HG03280 (cell line): ENCODE data around the gene VWCE.
"Not testable (repeated sequence)": the region's sequence is repeated elsewhere in the genome, so short reads cannot be mapped to it uniquely, and the experiment has no call there.

ENCODE experiments used
- ATAC-seq: cut with Tn5 transposase; IDR thresholded peaks from one replicate; pipeline ENCODE4 v1.9.1; 2021; ENCODE audit warnings: mild to moderate bottlenecking, moderate library complexity; ENCODE audit not compliant: unreplicated experiment

Gene VWCE

GRCh38 chr11:61256710-61257482 is 38.2 kb downstream of the VWCE start:
- no peak for ATAC-seq

- ATAC-seq, result peak; percentile 73
Observed at GRCh38 chr11:61254403-61255025, 40.6 kb downstream of the VWCE start.

- ATAC-seq, result not testable (repeated sequence)
Observed at GRCh38 chr11:61252332-61252731, 42.8 kb downstream of the VWCE start.

GRCh38 chr11:61250796-61251765 is 44.0 kb downstream of the VWCE start:
- ATAC-seq, result not testable (repeated sequence)

- ATAC-seq, result not testable (repeated sequence)
Observed at GRCh38 chr11:61249201-61249600, 45.9 kb downstream of the VWCE start.

- ATAC-seq, result not testable (repeated sequence)
Observed at GRCh38 chr11:61248071-61248470, 47.0 kb downstream of the VWCE start.

- ATAC-seq, result not testable (repeated sequence)
Observed at GRCh38 chr11:61245284-61245964, 49.7 kb downstream of the VWCE start.

GRCh38 chr11:61241526-61241925 is 53.6 kb downstream of the VWCE start:
- not testable (repeated sequence) for ATAC-seq

- ATAC-seq, result not testable (repeated sequence)
Observed at GRCh38 chr11:61240875-61241274, 54.2 kb downstream of the VWCE start, which contains the start of gene PGA5. Gene PGA5 (plus strand): TSS chr11:61241175. CDS start chr11:61241227, 52 bp downstream.

GRCh38 chr11:61240288-61240687 is 54.8 kb downstream of the VWCE start:
- not testable (repeated sequence) for ATAC-seq

- ATAC-seq, result not testable (repeated sequence)
Observed at GRCh38 chr11:61237130-61237529, 58.0 kb downstream of the VWCE start.

- ATAC-seq, result not testable (repeated sequence)
Observed at GRCh38 chr11:61232548-61233145, 62.5 kb downstream of the VWCE start.

GRCh38 chr11:61231585-61231984 is 63.5 kb downstream of the VWCE start:
- not testable (repeated sequence) for ATAC-seq

GRCh38 chr11:61231033-61231432 is 64.1 kb downstream of the VWCE start:
- not testable (repeated sequence) for ATAC-seq

GRCh38 chr11:61229458-61229857 is 65.7 kb downstream of the VWCE start:
- not testable (repeated sequence) for ATAC-seq

GRCh38 chr11:61226457-61227137 is 68.5 kb downstream of the VWCE start:
- ATAC-seq, result not testable (repeated sequence)

- ATAC-seq, result not testable (repeated sequence)
Observed at GRCh38 chr11:61222692-61223091, 72.4 kb downstream of the VWCE start.

GRCh38 chr11:61222047-61222446 is 73.1 kb downstream of the VWCE start, which contains the start of gene PGA4:
Gene PGA4 (plus strand): TSS chr11:61222347. CDS start chr11:61222401, 54 bp downstream.
- ATAC-seq, result not testable (repeated sequence)

GRCh38 chr11:61219016-61219415 is 76.1 kb downstream of the VWCE start:
- ATAC-seq, result not testable (repeated sequence)
